HG03066 (cell line): Measurements from ENCODE around the gene CPNE7.

Source experiments
- ATAC-seq: cut with Tn5 transposase; IDR thresholded peaks from one replicate; pipeline ENCODE4 v1.9.1; 2021; ENCODE audit warnings: low read depth; ENCODE audit not compliant: unreplicated experiment

The CPNE7 gene

GRCh38 chr16:89548344-89549006, 27.1 kb upstream of the CPNE7 start:
- ATAC-seq, result no peak

GRCh38 chr16:89549007-89549700, 26.4 kb upstream of the CPNE7 start:
- ATAC-seq, result no peak

GRCh38 chr16:89550421-89551007, 25.0 kb upstream of the CPNE7 start:
- ATAC-seq, result no peak

- ATAC-seq, result no peak
Measured at GRCh38 chr16:89552329-89552728, 23.2 kb upstream of the CPNE7 start.

- no peak for ATAC-seq
Measured at GRCh38 chr16:89552913-89553312, 22.6 kb upstream of the CPNE7 start.

GRCh38 chr16:89553733-89554132, 21.8 kb upstream of the CPNE7 start:
- no peak for ATAC-seq

- no peak for ATAC-seq
Measured at GRCh38 chr16:89554343-89554742, 21.2 kb upstream of the CPNE7 start.

- no peak for ATAC-seq
Measured at GRCh38 chr16:89555265-89555664, 20.3 kb upstream of the CPNE7 start.

GRCh38 chr16:89555780-89556179, 19.8 kb upstream of the CPNE7 start:
- ATAC-seq, result no peak

- no peak for ATAC-seq
Measured at GRCh38 chr16:89556750-89557689, 18.5 kb upstream of the CPNE7 start.

GRCh38 chr16:89557690-89558490, 17.7 kb upstream of the CPNE7 start:
- no peak for ATAC-seq

- peak; percentile 89 for ATAC-seq
Measured at GRCh38 chr16:89560378-89561141, 15.0 kb upstream of the CPNE7 start, which contains the start of gene RPL13. TSS of gene RPL13 (plus strand) at chr16:89560682. CDS start at chr16:89560960, 278 bp downstream.

- ATAC-seq, result no peak
Measured at GRCh38 chr16:89561142-89561883, 14.2 kb upstream of the CPNE7 start.

- no peak for ATAC-seq
Measured at GRCh38 chr16:89561884-89562599, 13.5 kb upstream of the CPNE7 start.

GRCh38 chr16:89562939-89563338, 12.6 kb upstream of the CPNE7 start:
- ATAC-seq, result no peak

GRCh38 chr16:89563639-89564392, 11.7 kb upstream of the CPNE7 start:
- ATAC-seq, result no peak
